ENCODE data around the gene RFX8. TPM values are rescaled to one million over a fixed set of nuclear protein-coding genes. Genes with fewer than 3 reads are reported as not detected.
"Not testable (repeated sequence)": the region's sequence is repeated elsewhere in the genome, so short reads cannot be mapped to it uniquely, and the experiment has no call there.

RFX8 gene
- total and polyA plus RNA-seq, 8 donors: 0.13 to 0.92 TPM; not detected in 6

GRCh38 chr2:101356055-101356454 lies 118.9 kb downstream of the RFX8 start:
- Histone ChIP-seq H3K36me3 (no peaks in the 10 kb centered on the region), H3K9me3 (no peaks in the 10 kb centered on the region), H3K4me1 (no peaks in the 10 kb centered on the region), H3K4me3 (no peak overlapping the region), H3K27ac (no peak overlapping the region), H3K27me3 (no peaks in the 10 kb centered on the region)
- 66 to 85% (median 77%) methylated on average over 6 of the region's 6 CpGs for WGBS, 5 donors
- TF ChIP-seq CTCF (IDR thresholded peaks at IDR 0.05): no peak
- no peak for TF ChIP-seq POLR2AphosphoS5 (IDR thresholded peaks at IDR 0.05)
- TF ChIP-seq POLR2A (IDR thresholded peaks at IDR 0.05): no peak
- TF ChIP-seq EP300 (IDR thresholded peaks at IDR 0.05): no peak
- intact Hi-C loops (cut with DNase I; ENCODE audit: low total_unique reads): no loop called here
- no peak for DNase-seq

GRCh38 chr2:101355401-101356054 lies 119.4 kb downstream of the RFX8 start:
- 64 to 72% (median 65%) methylated on average over 7 to 10 of the region's 10 CpGs for WGBS, 5 donors
- no peaks in the 10 kb centered on the region for H3K9me3 ChIP-seq
- DNase-seq: no peak
- intact Hi-C loops (cut with DNase I; ENCODE audit: low total_unique reads): no loop called here
- TF ChIP-seq EP300 (IDR thresholded peaks at IDR 0.05) (no peak), CTCF (IDR thresholded peaks at IDR 0.05) (no peak), POLR2A (IDR thresholded peaks at IDR 0.05) (no peak), POLR2AphosphoS5 (IDR thresholded peaks at IDR 0.05) (no peak)
- no peak overlapping the region for H3K27ac ChIP-seq
- no peak overlapping the region for H3K4me3 ChIP-seq
- H3K36me3 ChIP-seq: no peaks in the 10 kb centered on the region
- no peaks in the 10 kb centered on the region for H3K27me3 ChIP-seq
- no peaks in the 10 kb centered on the region for H3K4me1 ChIP-seq

- Histone ChIP-seq H3K27ac (no peak overlapping the region), H3K36me3 (no peaks in the 10 kb centered on the region), H3K27me3 (no peaks in the 10 kb centered on the region), H3K4me1 (no peaks in the 10 kb centered on the region), H3K9me3 (no peaks in the 10 kb centered on the region), H3K4me3 (no peak overlapping the region)
- 87 to 93% (median 92%) methylated on average over 21 of the region's 21 CpGs for WGBS, 5 donors
- DNase-seq: no peak
- TF ChIP-seq CTCF (IDR thresholded peaks at IDR 0.05) (no peak), POLR2A (IDR thresholded peaks at IDR 0.05) (no peak), EP300 (IDR thresholded peaks at IDR 0.05) (no peak), POLR2AphosphoS5 (IDR thresholded peaks at IDR 0.05) (no peak)
- intact Hi-C loops (cut with DNase I; ENCODE audit: low total_unique reads): no loop called here
Measured at GRCh38 chr2:101354420-101355311, 120.2 kb downstream of the RFX8 start.

- H3K4me1 ChIP-seq; H3K4me3 ChIP-seq; intact Hi-C loops (cut with DNase I; ENCODE audit: low total_unique reads); H3K36me3 ChIP-seq; DNase-seq; H3K9me3 ChIP-seq; H3K27ac ChIP-seq; H3K27me3 ChIP-seq: not testable (repeated sequence)
- WGBS, 5 donors: 79 to 89% (median 87%) methylated on average over 4 of the region's 4 CpGs
Measured at GRCh38 chr2:101352631-101353030, 122.3 kb downstream of the RFX8 start.

Data from stomach (tissue), 9 donors.